PC-9 (cell line): ENCODE data around the gene SLC39A1.

ENCODE experiments used
- CTCF ChIP-seq: fragments of 200-600 bp; sonication (generic); conservative IDR thresholded peaks from 2 replicates; pipeline ENCODE4 v1.6.1; 2017; ENCODE audit warnings: mixed run types, antibody characterized with exemption, mild to moderate bottlenecking, moderate library complexity
- EZH2 ChIP-seq: fragments of 200-600 bp; sonication (generic); IDR thresholded peaks from 2 replicates; pipeline ENCODE4 v1.8.0; 2017; ENCODE audit warnings: antibody characterized with exemption, low read depth

DNA sequence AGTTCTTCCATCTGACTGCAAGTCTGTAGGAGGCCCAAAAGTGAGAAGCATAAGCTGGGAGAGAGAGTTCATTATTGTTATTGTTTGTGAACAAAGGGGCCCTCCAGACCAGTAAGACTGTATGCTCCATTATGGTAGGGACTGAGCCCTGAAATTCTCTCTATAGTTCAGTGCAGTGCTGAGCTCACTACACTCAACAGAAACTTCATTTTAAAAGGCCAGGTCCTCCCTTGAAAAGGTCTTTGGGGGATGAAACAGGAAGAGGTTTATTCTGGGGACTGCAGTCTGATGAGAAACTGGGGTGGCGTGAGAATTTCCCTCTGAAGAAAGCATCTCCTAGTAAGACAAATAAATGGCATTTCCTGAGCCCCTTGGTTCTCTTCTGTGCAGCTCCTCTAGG lies 35.1 kb downstream of the SLC39A1 start:
- TF ChIP-seq CTCF (no peak), EZH2 (no peak)
